Dedifferentiated amniotic fluid mesenchymal stem cell (primary cell): ENCODE results near the gene DAPK1.
"Not testable (repeated sequence)": the region's sequence is repeated elsewhere in the genome, so short reads cannot be mapped to it uniquely, and the experiment has no call there.

Source experiments
- DNase-seq: peaks from one replicate; pipeline ENCODE4 v3.0.0-alpha.2; 2016; ENCODE audit errors: extremely low spot score

DAPK1 gene

GRCh38 chr9:87543251-87543650 is 45.6 kb downstream of the DAPK1 start:
- no peak for DNase-seq

- peak; percentile 54 for DNase-seq
Measured at GRCh38 chr9:87545858-87546257, 48.2 kb downstream of the DAPK1 start.

GRCh38 chr9:87546704-87547103 is 49.0 kb downstream of the DAPK1 start:
- no peak for DNase-seq

GRCh38 chr9:87547671-87548081 is 50.0 kb downstream of the DAPK1 start:
- DNase-seq: no peak

- no peak for DNase-seq
Measured at GRCh38 chr9:87548159-87548558, 50.5 kb downstream of the DAPK1 start.

- DNase-seq: not testable (repeated sequence)
Measured at GRCh38 chr9:87549088-87549487, 51.4 kb downstream of the DAPK1 start.

GRCh38 chr9:87549791-87550190 is 52.1 kb downstream of the DAPK1 start:
- DNase-seq: no peak

GRCh38 chr9:87550253-87550954 is 52.7 kb downstream of the DAPK1 start:
- no peak for DNase-seq

GRCh38 chr9:87551772-87552217 is 54.1 kb downstream of the DAPK1 start:
- no peak for DNase-seq

- peak; percentile 54 for DNase-seq
Measured at GRCh38 chr9:87554171-87554910, 56.7 kb downstream of the DAPK1 start.

- no peak for DNase-seq
Measured at GRCh38 chr9:87554976-87555375, 57.3 kb downstream of the DAPK1 start.

- no peak for DNase-seq
Measured at GRCh38 chr9:87556039-87556438, 58.4 kb downstream of the DAPK1 start.

GRCh38 chr9:87556821-87557220 is 59.2 kb downstream of the DAPK1 start:
- DNase-seq: no peak

GRCh38 chr9:87557996-87558395 is 60.3 kb downstream of the DAPK1 start:
- no peak for DNase-seq

- DNase-seq: no peak
Measured at GRCh38 chr9:87558606-87559190, 61.0 kb downstream of the DAPK1 start.

GRCh38 chr9:87562062-87562461 is 64.4 kb downstream of the DAPK1 start:
- DNase-seq: no peak

- DNase-seq: no peak
Measured at GRCh38 chr9:87562530-87563170, 65.0 kb downstream of the DAPK1 start.

GRCh38 chr9:87564111-87564510 is 66.4 kb downstream of the DAPK1 start:
- DNase-seq: no peak

GRCh38 chr9:87564791-87565241 is 67.1 kb downstream of the DAPK1 start:
- no peak for DNase-seq

GRCh38 chr9:87567001-87567400 is 69.3 kb downstream of the DAPK1 start:
- no peak for DNase-seq

GRCh38 chr9:87567571-87567970 is 69.9 kb downstream of the DAPK1 start:
- no peak for DNase-seq

GRCh38 chr9:87567983-87568382 is 70.3 kb downstream of the DAPK1 start:
- no peak for DNase-seq
